PFSK-1 (cell line): Measurements from ENCODE around the gene DIP2C.

ENCODE experiments used
- FOXP2 ChIP-seq: optimal IDR thresholded peaks from 2 replicates; pipeline ENCODE3; 2011; ENCODE audit warnings: borderline replicate concordance, control low read depth, inconsistent platforms; ENCODE audit not compliant: insufficient read depth; ENCODE audit errors: extremely low read length, extremely low read depth
- POLR2AphosphoS5 ChIP-seq: IDR thresholded peaks from 2 replicates; pipeline ENCODE4 v1.6.1; 2012; ENCODE audit warnings: low read depth, mild to moderate bottlenecking, control low read depth, low read length, moderate library complexity
- REST ChIP-seq, 2 experiments: IDR thresholded peaks; 2 replicates each; pipeline versions ENCODE4 v1.6.1 to v1.8.0; 2011 to 2012; ENCODE audit warnings: low read depth in 2 of 2, low read length in 2 of 2, control low read depth in 1 of 2, inconsistent platforms in 1 of 2, mild to moderate bottlenecking in 1 of 2, moderate library complexity in 1 of 2; ENCODE audit not compliant: insufficient read depth in 1 of 2
- SIN3A ChIP-seq: IDR thresholded peaks from 2 replicates; pipeline ENCODE4 v1.6.1; 2012; ENCODE audit warnings: mild to moderate bottlenecking, low read length, moderate library complexity, borderline replicate concordance; ENCODE audit not compliant: insufficient read depth
- TAF1 ChIP-seq: IDR thresholded peaks from 2 replicates; pipeline ENCODE4 v1.6.1; 2012; ENCODE audit warnings: low read length, control low read depth, borderline replicate concordance; ENCODE audit not compliant: insufficient read depth

Gene DIP2C

GRCh38 chr10:690372-691161 is 1.1 kb upstream of the DIP2C start:
- no peak for TF ChIP-seq TAF1
- no peak for TF ChIP-seq POLR2AphosphoS5
- no peak for TF ChIP-seq REST (IDR thresholded peaks at IDR 0.05; ENCODE audit: insufficient read depth in 1 of 2, low read depth in 2 of 2, low read length in 2 of 2)
- no peak for TF ChIP-seq SIN3A

GRCh38 chr10:689121-689451 is 382 bp downstream of the DIP2C start:
- TF ChIP-seq REST (IDR thresholded peaks at IDR 0.05; ENCODE audit: insufficient read depth in 1 of 2, low read depth in 2 of 2, low read length in 2 of 2) = no peak
- TF ChIP-seq POLR2AphosphoS5 = no peak
- TF ChIP-seq SIN3A = no peak
- no peak for TF ChIP-seq FOXP2
- TF ChIP-seq TAF1 = no peak

GRCh38 chr10:688312-689120 is 952 bp downstream of the DIP2C start:
- no peak for TF ChIP-seq TAF1
- peak; percentile 52 for TF ChIP-seq FOXP2
- 0 out of 2 replicates have a peak, but pooled peaks have one; percentile 44 for TF ChIP-seq SIN3A
- TF ChIP-seq POLR2AphosphoS5 = no peak

- TF ChIP-seq SIN3A (no peak), POLR2AphosphoS5 (no peak), TAF1 (no peak)
These were observed 1.7 kb downstream of the DIP2C start for GRCh38 chr10:687583-688311.

GRCh38 chr10:686155-686931 is 3.1 kb downstream of the DIP2C start:
- TF ChIP-seq SIN3A (no peak), FOXP2 (no peak), TAF1 (no peak), REST (IDR thresholded peaks at IDR 0.05; ENCODE audit: insufficient read depth in 1 of 2, low read depth in 2 of 2, low read length in 2 of 2) (no peak), POLR2AphosphoS5 (no peak)
